Ishikawa (cell line): ENCODE data around the gene PPIL4.

Experiments used
- FOXM1 ChIP-seq: IDR thresholded peaks from 2 replicates; pipeline ENCODE4 v1.6.1; 2012; ENCODE audit warnings: low read depth, borderline replicate concordance
- TEAD4 ChIP-seq: IDR thresholded peaks from 2 replicates; pipeline ENCODE4 v1.6.1; 2012
- YY1 ChIP-seq: IDR thresholded peaks from 2 replicates; pipeline ENCODE4 v1.6.1; 2012; ENCODE audit warnings: low read depth
- TF ChIP-seq, protein P1 (sequence below): IDR thresholded peaks from 2 replicates; pipeline ENCODE4 v1.6.1; 2012; ENCODE audit warnings: low read depth, mild to moderate bottlenecking

GRCh38 chr6:149567945-149568585 lies 22.2 kb upstream of the PPIL4 start:
- TF ChIP-seq FOXM1 (no peak), TEAD4 (no peak), YY1 (no peak)
- TF ChIP-seq, protein P1, sequence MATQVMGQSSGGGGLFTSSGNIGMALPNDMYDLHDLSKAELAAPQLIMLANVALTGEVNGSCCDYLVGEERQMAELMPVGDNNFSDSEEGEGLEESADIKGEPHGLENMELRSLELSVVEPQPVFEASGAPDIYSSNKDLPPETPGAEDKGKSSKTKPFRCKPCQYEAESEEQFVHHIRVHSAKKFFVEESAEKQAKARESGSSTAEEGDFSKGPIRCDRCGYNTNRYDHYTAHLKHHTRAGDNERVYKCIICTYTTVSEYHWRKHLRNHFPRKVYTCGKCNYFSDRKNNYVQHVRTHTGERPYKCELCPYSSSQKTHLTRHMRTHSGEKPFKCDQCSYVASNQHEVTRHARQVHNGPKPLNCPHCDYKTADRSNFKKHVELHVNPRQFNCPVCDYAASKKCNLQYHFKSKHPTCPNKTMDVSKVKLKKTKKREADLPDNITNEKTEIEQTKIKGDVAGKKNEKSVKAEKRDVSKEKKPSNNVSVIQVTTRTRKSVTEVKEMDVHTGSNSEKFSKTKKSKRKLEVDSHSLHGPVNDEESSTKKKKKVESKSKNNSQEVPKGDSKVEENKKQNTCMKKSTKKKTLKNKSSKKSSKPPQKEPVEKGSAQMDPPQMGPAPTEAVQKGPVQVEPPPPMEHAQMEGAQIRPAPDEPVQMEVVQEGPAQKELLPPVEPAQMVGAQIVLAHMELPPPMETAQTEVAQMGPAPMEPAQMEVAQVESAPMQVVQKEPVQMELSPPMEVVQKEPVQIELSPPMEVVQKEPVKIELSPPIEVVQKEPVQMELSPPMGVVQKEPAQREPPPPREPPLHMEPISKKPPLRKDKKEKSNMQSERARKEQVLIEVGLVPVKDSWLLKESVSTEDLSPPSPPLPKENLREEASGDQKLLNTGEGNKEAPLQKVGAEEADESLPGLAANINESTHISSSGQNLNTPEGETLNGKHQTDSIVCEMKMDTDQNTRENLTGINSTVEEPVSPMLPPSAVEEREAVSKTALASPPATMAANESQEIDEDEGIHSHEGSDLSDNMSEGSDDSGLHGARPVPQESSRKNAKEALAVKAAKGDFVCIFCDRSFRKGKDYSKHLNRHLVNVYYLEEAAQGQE = no peak
